MM.1S (cell line): Measurements from ENCODE around the gene AGTRAP.

Experiments
- CTCF ChIP-seq: fragments of 300-600 bp; sonication (generic); IDR thresholded peaks from 2 replicates; pipeline ENCODE4 v1.5.1; 2016; ENCODE audit warnings: antibody characterized with exemption, low read length, mixed read lengths
- EZH2phosphoT487 ChIP-seq: fragments of 300-600 bp; sonication (generic); IDR thresholded peaks from 2 replicates; pipeline ENCODE4 v1.6.1; 2018; ENCODE audit warnings: antibody characterized with exemption, low read length

GRCh38 chr1:11693917-11694316, 42.0 kb upstream of the AGTRAP start:
- TF ChIP-seq CTCF (no peak), EZH2phosphoT487 (no peak)
